ENCODE measurements around the gene USP34.

DNA sequence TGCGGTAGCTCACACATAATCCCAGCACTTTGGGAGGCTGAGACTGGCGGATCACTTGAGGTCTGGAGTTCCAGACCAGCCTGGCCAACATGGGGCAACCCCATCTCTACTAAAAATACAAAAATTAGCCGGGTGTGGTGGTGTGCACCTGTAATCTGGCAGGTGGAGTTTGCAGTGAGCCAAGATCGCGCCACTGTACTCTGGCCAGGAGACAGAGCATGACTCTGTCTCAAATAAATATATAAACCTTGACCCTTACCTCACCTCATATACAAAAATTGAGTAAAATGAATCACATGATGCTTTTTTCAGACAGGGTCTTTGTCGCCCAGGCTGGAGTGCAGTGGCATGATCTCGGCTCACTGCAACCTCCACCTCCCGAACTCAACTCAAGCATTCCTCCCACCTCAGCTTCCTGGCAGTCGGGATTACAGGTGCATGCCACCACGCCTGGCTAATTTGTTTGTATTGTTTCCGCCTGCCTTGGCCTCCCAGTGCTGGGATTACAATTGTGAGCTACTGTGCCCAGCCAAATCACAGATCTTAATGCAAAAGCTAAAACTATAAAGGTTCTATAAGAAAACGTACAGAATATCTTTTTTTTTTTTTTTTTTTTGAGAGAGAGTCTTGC is 42.0 kb upstream of the USP34 start:
- TF ChIP-seq, protein P1, sequence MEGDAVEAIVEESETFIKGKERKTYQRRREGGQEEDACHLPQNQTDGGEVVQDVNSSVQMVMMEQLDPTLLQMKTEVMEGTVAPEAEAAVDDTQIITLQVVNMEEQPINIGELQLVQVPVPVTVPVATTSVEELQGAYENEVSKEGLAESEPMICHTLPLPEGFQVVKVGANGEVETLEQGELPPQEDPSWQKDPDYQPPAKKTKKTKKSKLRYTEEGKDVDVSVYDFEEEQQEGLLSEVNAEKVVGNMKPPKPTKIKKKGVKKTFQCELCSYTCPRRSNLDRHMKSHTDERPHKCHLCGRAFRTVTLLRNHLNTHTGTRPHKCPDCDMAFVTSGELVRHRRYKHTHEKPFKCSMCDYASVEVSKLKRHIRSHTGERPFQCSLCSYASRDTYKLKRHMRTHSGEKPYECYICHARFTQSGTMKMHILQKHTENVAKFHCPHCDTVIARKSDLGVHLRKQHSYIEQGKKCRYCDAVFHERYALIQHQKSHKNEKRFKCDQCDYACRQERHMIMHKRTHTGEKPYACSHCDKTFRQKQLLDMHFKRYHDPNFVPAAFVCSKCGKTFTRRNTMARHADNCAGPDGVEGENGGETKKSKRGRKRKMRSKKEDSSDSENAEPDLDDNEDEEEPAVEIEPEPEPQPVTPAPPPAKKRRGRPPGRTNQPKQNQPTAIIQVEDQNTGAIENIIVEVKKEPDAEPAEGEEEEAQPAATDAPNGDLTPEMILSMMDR (conservative IDR thresholded peaks at IDR 0.05 in 1 of 2, IDR thresholded peaks at IDR 0.05 in 1 of 2; ENCODE audit: low read depth in 1 of 2, low read length in 2 of 2) = no peak
- TF ChIP-seq EZH2 (IDR thresholded peaks at IDR 0.05; ENCODE audit: low read length, missing control alignments) = no peak
